ENCODE measurements around the gene RNF20.

Gene RNF20

DNA sequence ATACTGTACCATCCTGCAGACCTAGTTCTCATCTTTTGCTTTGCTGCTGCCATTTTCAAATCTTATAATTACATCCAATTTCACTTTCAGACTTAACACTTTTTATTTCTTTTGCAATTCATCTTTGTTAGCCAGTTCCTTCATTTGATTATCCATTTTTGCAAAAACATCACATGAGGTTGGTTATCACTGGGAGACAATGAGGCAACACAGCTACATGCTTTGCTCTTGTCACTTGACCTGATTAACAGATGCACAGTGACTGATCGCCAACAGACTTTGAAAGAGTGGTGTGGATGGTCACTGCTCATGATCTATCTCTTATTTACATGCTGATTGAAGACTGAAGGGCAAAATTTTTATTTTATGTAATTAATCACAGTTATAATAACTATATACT lies 17.0 kb upstream of the RNF20 start:
- TF ChIP-seq, protein P1, sequence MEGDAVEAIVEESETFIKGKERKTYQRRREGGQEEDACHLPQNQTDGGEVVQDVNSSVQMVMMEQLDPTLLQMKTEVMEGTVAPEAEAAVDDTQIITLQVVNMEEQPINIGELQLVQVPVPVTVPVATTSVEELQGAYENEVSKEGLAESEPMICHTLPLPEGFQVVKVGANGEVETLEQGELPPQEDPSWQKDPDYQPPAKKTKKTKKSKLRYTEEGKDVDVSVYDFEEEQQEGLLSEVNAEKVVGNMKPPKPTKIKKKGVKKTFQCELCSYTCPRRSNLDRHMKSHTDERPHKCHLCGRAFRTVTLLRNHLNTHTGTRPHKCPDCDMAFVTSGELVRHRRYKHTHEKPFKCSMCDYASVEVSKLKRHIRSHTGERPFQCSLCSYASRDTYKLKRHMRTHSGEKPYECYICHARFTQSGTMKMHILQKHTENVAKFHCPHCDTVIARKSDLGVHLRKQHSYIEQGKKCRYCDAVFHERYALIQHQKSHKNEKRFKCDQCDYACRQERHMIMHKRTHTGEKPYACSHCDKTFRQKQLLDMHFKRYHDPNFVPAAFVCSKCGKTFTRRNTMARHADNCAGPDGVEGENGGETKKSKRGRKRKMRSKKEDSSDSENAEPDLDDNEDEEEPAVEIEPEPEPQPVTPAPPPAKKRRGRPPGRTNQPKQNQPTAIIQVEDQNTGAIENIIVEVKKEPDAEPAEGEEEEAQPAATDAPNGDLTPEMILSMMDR (IDR thresholded peaks at IDR 0.05): no peak

DNA sequence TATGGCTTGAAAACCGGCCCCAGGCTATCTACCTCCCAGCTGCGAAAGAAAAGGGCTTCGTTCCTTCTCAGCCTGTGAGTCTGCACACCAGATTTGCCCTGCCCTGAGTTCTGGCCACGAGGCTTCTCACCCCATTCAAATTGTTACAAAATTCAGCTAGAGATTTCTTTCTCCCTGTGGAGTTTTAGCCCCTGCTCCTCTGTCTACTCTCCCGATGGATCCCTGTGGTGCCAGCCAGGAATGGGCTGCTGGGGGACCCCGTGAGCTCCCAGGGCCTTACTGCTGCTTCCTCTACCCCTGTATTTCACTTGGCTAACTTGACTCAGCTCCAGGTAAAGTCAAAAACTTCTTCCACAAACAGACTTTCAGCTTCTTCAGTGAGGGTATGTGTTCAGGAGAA lies 9.3 kb upstream of the RNF20 start:
- TF ChIP-seq, protein P1 (IDR thresholded peaks at IDR 0.05): no peak

DNA sequence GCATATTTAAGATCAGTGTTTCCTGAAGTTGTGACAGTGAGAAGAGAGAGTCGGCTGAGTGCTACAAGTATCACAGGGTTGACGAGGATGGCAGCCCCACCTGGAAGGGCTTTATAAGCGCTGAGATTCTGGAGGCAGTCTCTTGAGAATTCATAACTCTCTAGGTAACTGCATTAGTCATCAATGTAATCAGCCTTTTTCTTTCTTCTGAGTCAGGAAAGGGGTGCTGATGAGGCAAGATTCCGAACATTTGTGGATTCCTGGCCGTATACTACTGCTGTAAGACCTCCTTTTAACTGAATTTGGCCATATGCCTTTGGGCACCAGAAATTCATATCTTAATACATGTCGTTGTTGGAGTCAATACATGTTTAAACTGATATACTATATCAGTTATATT lies 6.6 kb upstream of the RNF20 start:
- TF ChIP-seq, protein P1 (IDR thresholded peaks at IDR 0.05): no peak

DNA sequence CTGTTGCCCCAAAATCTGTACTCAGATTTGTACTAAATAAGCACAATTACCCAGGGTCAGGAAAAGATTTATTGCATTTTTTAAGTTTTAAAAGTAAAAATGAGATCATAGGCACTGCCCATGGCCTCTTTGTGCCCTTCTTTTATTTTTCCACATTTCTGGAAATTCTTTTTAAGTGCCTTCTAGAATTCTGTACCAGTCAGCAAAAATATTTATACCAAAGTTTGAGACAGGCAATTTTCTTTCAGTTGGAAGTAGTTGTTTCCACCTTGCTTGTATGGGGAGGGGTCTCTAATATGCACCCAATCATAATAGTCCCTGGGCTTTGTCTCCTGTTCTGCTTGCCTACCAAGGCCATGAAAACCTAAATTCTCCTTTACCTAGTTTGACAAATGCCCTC lies 5.6 kb upstream of the RNF20 start:
- TF ChIP-seq, protein P1 (IDR thresholded peaks at IDR 0.05): no peak

DNA sequence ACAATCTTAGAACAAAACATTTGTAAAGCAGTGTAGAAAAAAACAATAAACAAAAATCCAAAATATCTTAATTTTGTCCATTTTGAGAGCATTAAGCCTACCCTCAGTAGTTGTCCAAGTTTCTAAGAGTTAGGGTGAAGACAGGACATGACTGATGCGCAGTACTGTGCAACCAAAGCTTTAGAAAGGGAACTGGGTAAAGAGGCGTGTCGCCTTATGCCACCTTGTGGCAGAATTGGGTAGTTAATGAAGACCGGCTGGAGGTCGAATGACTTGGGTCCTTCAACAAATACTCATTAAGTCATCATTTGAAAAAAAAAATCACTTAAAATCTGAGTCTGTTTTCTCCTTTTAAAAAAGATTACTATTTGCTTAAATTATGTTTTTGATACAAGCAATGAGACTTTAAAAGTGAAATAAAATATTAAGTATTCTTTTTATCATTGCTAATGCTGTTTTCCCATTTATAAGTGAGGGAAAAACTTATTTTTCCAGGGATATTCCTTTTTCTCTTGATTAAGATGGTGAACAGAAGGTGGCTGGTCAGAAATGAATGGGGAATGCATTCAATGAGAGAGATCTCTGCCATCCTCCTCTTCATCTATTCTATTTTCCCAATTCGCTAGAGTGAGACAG lies 3.5 kb upstream of the RNF20 start:
- TF ChIP-seq, protein P1 (IDR thresholded peaks at IDR 0.05): peak; percentile 79

DNA sequence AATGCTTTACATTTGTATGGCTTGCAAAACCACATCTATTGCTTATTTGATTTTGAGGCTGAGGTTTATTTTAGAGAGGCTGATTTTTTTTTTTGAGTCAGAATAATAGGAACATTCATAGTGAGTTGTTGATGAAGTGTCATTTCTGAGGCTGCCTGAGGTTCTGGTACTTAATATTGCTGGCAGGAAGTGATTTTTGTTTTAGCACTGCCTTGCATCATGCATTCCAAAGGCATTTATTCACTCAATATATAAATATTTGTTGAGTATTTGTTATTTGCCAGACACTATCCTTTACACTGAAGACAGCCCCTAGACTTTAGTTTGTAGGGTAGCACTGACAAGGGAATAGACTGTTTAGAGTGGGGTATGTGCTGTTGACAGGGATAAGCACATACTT lies 2.7 kb downstream of the RNF20 start:
- TF ChIP-seq, protein P1 (IDR thresholded peaks at IDR 0.05): no peak

DNA sequence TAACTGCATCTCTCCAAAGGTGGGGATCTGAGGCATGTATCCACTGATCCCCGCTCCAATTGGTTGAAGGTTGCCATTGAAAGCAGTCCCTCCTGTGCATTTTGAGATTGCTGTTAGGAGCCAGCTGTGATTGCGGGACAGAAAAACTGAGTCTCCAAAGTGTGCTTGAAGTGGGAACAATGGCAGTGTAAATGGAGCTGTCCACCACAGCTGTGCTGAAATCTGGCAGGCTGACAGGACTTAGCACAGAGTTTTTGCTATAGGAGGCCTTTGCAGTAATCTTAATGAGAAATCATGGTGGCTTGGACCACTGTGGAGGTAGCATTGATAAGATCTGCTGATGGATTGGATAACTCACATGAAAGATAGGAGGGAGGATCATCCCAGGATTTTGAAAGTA lies 3.3 kb downstream of the RNF20 start:
- TF ChIP-seq, protein P1 (IDR thresholded peaks at IDR 0.05): no peak

DNA sequence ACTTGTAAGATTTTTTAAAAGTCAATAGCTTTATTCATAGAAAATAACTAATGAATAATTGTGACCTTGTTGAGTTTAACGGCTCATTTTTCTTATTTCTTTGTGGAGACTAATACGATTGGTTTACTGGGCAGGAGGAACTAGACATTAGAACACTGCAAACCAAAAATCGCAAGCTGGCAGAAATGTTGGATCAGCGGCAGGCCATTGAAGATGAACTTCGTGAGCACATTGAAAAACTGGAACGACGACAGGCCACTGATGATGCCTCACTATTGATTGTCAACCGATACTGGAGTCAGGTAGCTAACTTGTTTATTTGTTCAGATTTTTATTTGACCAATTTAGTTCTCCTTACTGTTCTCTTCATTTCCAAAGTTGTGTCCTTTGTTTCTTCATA lies 6.4 kb downstream of the RNF20 start:
- TF ChIP-seq, protein P1 (IDR thresholded peaks at IDR 0.05): no peak

Data from LNCAP (cell line).